Ascending aorta (tissue), 2 donors: ENCODE results near the gene TKTL1. TPM values are rescaled to one million over a fixed set of nuclear protein-coding genes. Genes with fewer than 3 reads are reported as not detected.

Source experiments
- DNase-seq, 2 donors: peaks; one replicate each; pipeline ENCODE4 v3.0.0-alpha.2; 2019; ENCODE audit warnings: low spot score in 2 of 2
- H3K27ac ChIP-seq, 2 donors: fragments of 200-600 bp; sonication (generic); one replicate each; pipeline ENCODE4 v1.5.1; 2016 to 2017; ENCODE audit warnings: mild to moderate bottlenecking in 1 of 2
- H3K27me3 ChIP-seq: fragments of 200-600 bp; sonication (generic); one replicate; pipeline ENCODE4 v1.5.1; 2017
- H3K36me3 ChIP-seq, 2 donors: fragments of 200-600 bp; sonication (generic); one replicate each; pipeline ENCODE4 v1.5.1; 2016
- H3K4me1 ChIP-seq, 2 donors: fragments of 200-600 bp; sonication (generic); one replicate each; pipeline ENCODE4 v1.5.1; 2016 to 2017; ENCODE audit warnings: mild to moderate bottlenecking in 1 of 2
- H3K4me3 ChIP-seq, 2 donors: fragments of 200-600 bp; sonication (generic); one replicate each; pipeline ENCODE4 v1.5.1; 2016 to 2017; ENCODE audit warnings: mild to moderate bottlenecking in 1 of 2
- H3K9me3 ChIP-seq, 2 donors: fragments of 200-600 bp; sonication (generic); one replicate each; pipeline ENCODE4 v1.5.1; 2016
- CTCF ChIP-seq, 3 experiments: fragments of 200-600 bp in 2 of 3; fragments of 450-650 bp in 1 of 3; sonication (generic) in 2 of 3; IDR thresholded peaks; one replicate each; pipeline ENCODE4 v1.5.1; 2016 to 2019; ENCODE audit warnings: antibody characterized with exemption in 3 of 3, mild to moderate bottlenecking in 1 of 3, moderate library complexity in 1 of 3
- intact Hi-C: fragments of 100-400 bp; cut with DNase I; formaldehyde crosslinking; loops from one replicate; pipeline ENCODE4 v1.15.1; 2023
- total RNA-seq: library from RNA; depleted of rRNA; stranded (reverse); fragments of >200 nt; gene quantifications from one replicate; pipeline ENCODE4 v1.1.0, GENCODE V29; 2016

Gene TKTL1
- total RNA-seq, 1 donor from 2014 or later = not detected

DNA sequence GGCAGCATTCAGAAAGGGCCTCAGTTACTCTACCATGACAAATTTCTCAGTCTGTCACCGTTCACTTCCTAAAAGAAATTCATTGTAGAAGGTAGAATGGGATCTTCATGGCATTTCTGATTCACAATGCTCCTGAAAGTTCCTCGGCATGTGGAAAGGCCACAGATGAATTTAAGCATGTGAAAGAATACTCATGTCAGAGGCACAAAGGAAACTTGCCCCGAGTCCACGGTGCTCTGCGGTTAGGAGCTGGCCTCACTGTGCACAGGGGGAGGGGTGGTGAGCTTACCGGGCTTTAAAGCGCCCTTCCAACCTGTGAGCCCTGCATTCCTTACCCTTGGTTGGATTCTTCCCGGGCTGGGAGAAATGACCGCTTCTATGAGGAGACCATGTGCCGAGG is 9.3 kb downstream of the TKTL1 start:
- Histone ChIP-seq H3K4me1 (no peaks in the 10 kb centered on the region), H3K27ac (no peak overlapping the region), H3K4me3 (no peak overlapping the region), H3K27me3 (no peaks in the 10 kb centered on the region), H3K9me3 (no peaks in the 10 kb centered on the region), H3K36me3 (no peaks in the 10 kb centered on the region)
- no peak for DNase-seq
- intact Hi-C loops = no loop called here
- TF ChIP-seq CTCF (IDR thresholded peaks at IDR 0.05) = no peak

DNA sequence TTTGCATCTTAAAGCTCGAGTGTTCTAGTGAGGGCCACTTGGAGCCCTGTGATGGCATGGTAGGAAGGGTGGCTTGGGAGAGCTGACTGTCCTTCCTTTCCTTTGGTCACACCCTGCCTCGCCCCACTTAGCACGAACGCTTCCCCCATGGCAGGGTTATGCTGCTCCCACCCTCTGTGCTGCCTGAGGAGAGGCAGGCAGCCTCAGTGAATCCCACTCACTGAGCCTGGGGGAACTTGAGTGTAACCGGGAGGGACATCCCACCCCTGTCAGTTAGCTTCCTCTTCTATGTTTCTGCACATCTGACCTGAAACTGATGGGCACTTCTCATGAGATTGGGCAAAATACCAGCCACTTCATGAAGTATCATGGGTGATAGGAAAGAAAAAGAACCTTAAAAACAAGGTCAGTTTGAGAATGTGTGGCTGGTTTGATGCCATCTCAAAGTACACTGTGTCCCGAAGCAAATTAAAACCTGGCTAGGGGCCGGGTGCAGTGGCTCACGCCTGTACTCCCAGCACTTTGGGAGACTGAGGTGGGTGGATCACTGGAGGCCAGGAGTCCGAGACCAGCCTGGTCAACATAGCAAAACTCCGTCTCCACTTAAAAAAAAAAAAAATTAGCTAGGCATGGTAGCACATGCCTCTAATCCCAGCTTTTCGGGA is 10.1 kb downstream of the TKTL1 start:
- intact Hi-C loops = no loop called here
- Histone ChIP-seq H3K27ac (no peak overlapping the region), H3K9me3 (no peaks in the 10 kb centered on the region)

DNA sequence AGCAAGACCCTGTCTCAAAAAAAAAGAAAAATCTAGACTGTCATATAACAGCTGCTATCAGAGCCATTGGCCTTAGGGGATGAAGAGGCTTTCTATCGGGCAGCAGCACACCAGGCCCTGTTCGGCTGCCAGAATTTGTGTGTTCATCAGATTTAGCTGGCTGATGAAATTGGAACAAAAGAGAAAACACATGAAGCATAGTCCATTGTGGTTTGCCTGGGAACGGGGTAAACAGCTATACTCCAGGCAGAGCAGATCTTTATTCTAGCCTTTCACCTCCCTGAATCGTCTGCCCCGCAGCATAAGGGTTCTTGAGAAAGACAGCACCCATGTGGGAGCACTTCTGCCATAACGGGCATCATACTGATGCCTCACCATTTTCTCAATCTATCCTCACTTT is 11.6 kb downstream of the TKTL1 start:
- no peak for TF ChIP-seq CTCF (IDR thresholded peaks at IDR 0.05)
- Histone ChIP-seq H3K27ac (no peak overlapping the region), H3K4me3 (no peak overlapping the region), H3K9me3 (no peaks in the 10 kb centered on the region), H3K4me1 (no peaks in the 10 kb centered on the region), H3K36me3 (no peaks in the 10 kb centered on the region), H3K27me3 (no peaks in the 10 kb centered on the region)
- intact Hi-C loops = no loop called here
- DNase-seq = no peak

More for the DNA sequence above, 10.1 kb downstream of the TKTL1 start:
- Histone ChIP-seq H3K4me1 (no peaks in the 10 kb centered on the region), H3K27me3 (no peaks in the 10 kb centered on the region), H3K36me3 (no peaks in the 10 kb centered on the region), H3K4me3 (no peak overlapping the region)
- DNase-seq = no peak
- TF ChIP-seq CTCF (IDR thresholded peaks at IDR 0.05) = no peak

- Histone ChIP-seq H3K9me3 (no peaks in the 10 kb centered on the region), H3K36me3 (no peaks in the 10 kb centered on the region), H3K27ac (no peak overlapping the region), H3K4me1 (no peaks in the 10 kb centered on the region), H3K4me3 (no peak overlapping the region), H3K27me3 (no peaks in the 10 kb centered on the region)
- intact Hi-C loops = no loop called here
- DNase-seq = peak in 1 of 2 donors; percentile 76
- TF ChIP-seq CTCF (IDR thresholded peaks at IDR 0.05) = peak; percentile 40 to 66 (median 58)
Measured at GRCh38 chrX:154308108-154308946, 12.7 kb downstream of the TKTL1 start.

GRCh38 chrX:154309041-154309775 is 13.6 kb downstream of the TKTL1 start:
- Histone ChIP-seq H3K36me3 (no peaks in the 10 kb centered on the region), H3K9me3 (no peaks in the 10 kb centered on the region), H3K27ac (no peak overlapping the region), H3K4me3 (no peak overlapping the region), H3K4me1 (no peaks in the 10 kb centered on the region), H3K27me3 (no peaks in the 10 kb centered on the region)
- intact Hi-C loops = no loop called here
- no peak for DNase-seq
- no peak for TF ChIP-seq CTCF (IDR thresholded peaks at IDR 0.05)
